Hepatocyte (in vitro differentiated cells): ENCODE data around the gene CDR2L. TPM values are rescaled to one million over a fixed set of nuclear protein-coding genes. Genes with fewer than 3 reads are reported as not detected.

Source experiments
- DNase-seq: peaks from one replicate; pipeline ENCODE4 v3.0.0-alpha.2; 2016; ENCODE audit warnings: low spot score
- H2AFZ ChIP-seq: fragments of 200-600 bp; sonication (generic); 2 replicates; pipeline ENCODE4 v1.6.0; 2016; ENCODE audit warnings: antibody characterized with exemption, mild to moderate bottlenecking
- H3K27ac ChIP-seq: fragments of 200-600 bp; sonication (generic); 2 replicates; pipeline ENCODE4 v1.5.1; 2016; ENCODE audit warnings: mild to moderate bottlenecking
- H3K27me3 ChIP-seq: fragments of 200-600 bp; sonication (generic); 2 replicates; pipeline ENCODE4 v1.6.1; 2016
- H3K36me3 ChIP-seq: fragments of 200-600 bp; sonication (generic); replicated peaks from 2 replicates; pipeline ENCODE4 v1.5.1; 2016; ENCODE audit warnings: low read depth; ENCODE audit not compliant: insufficient read depth
- H3K4me1 ChIP-seq: fragments of 200-600 bp; sonication (generic); 2 replicates; pipeline ENCODE4 v1.5.1; 2016; ENCODE audit warnings: mild to moderate bottlenecking, moderate library complexity; ENCODE audit not compliant: insufficient read depth
- H3K4me2 ChIP-seq: fragments of 200-600 bp; sonication (generic); 2 replicates; pipeline ENCODE4 v1.6.0; 2016
- H3K4me3 ChIP-seq: fragments of 200-600 bp; sonication (generic); 2 replicates; pipeline ENCODE4 v1.5.1; 2016; ENCODE audit warnings: mild to moderate bottlenecking
- H3K79me2 ChIP-seq: fragments of 200-600 bp; sonication (generic); 2 replicates; pipeline ENCODE4 v1.6.0; 2017; ENCODE audit warnings: mild to moderate bottlenecking
- H3K9me2 ChIP-seq: fragments of 200-600 bp; sonication (generic); replicated peaks from 2 replicates; pipeline ENCODE4 v1.6.0; 2017; ENCODE audit warnings: mild to moderate bottlenecking; ENCODE audit not compliant: insufficient read depth
- H3K9me3 ChIP-seq: fragments of 200-600 bp; sonication (generic); 2 replicates; pipeline ENCODE4 v1.5.1; 2016; ENCODE audit warnings: low read depth, mild to moderate bottlenecking
- H4K20me1 ChIP-seq: fragments of 200-600 bp; sonication (generic); 2 replicates; pipeline ENCODE4 v1.6.0; 2016; ENCODE audit warnings: mild to moderate bottlenecking; ENCODE audit not compliant: insufficient read depth, poor library complexity, severe bottlenecking
- EZH2 ChIP-seq: fragments of 200-600 bp; sonication (generic); IDR thresholded peaks from 2 replicates; pipeline ENCODE4 v1.6.1; 2016; ENCODE audit warnings: antibody characterized with exemption, mild to moderate bottlenecking, borderline replicate concordance
- EZH2phosphoT487 ChIP-seq: fragments of 200-600 bp; sonication (generic); IDR thresholded peaks from one replicate; pipeline ENCODE4 v1.6.1; 2018; ENCODE audit warnings: antibody characterized with exemption, mild to moderate bottlenecking, low read depth, moderate library complexity; ENCODE audit not compliant: unreplicated experiment, severe bottlenecking
- WGBS: methylation state at CpG from one replicate; pipeline ENCODE4 v1.1.6; 2016; ENCODE audit warnings: low lambda C conversion rate; ENCODE audit errors: missing lambda C conversion rate; 5-methylcytosine and 5-hydroxymethylcytosine counted together
- polyA plus RNA-seq: library from polyadenylated mRNA; unstranded; fragments of >200 nt; fragmentation: Nextera tagmentation; extraction: Ambion mirVana; gene quantifications from 2 replicates; pipeline ENCODE4 v1.2.1, GENCODE V29; 2016
- total RNA-seq: library from RNA; depleted of rRNA; stranded (reverse); fragments of >200 nt; gene quantifications from 2 replicates; pipeline ENCODE4 v1.2.3, GENCODE V29; 2014
- TF ChIP-seq, protein P1 (sequence below): fragments of 200-600 bp; sonication (generic); IDR thresholded peaks from 2 replicates; pipeline ENCODE4 v1.5.1; 2016; ENCODE audit warnings: antibody characterized with exemption, mild to moderate bottlenecking; ENCODE audit not compliant: poor library complexity

CDR2L gene
- total and polyA plus RNA-seq, 2 experiments from 2014 or later = 16.4 to 17.0 TPM

DNA sequence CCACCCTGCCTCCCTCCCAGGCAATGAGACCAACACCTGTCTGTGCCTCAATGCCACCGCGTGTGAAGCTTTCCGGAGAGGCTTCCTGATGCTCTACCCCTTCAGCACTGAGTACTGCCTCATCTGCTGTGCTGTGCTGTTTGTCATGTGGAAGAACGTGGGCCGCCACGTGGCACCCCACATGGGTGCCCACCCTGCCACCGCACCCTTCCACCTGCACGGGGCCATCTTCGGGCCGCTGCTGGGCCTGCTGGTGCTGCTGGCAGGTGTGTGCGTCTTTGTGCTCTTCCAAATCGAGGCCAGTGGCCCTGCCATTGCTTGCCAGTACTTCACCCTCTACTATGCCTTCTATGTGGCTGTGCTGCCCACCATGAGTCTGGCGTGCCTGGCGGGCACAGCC lies 40.8 kb upstream of the CDR2L start:
- Histone ChIP-seq H4K20me1 (no peaks in the 10 kb centered on the region), H3K4me2 (no peak overlapping the region), H3K79me2 (no peaks in the 10 kb centered on the region), H3K9me2 (no peaks in the 10 kb centered on the region), H3K27ac (no peak overlapping the region), H3K36me3 (no peaks in the 10 kb centered on the region), H3K4me1 (peaks cover 4% of the 10 kb centered on the region), H2AFZ (no peak overlapping the region), H3K9me3 (no peaks in the 10 kb centered on the region), H3K27me3 (no peaks in the 10 kb centered on the region), H3K4me3 (no peak overlapping the region)
- TF ChIP-seq EZH2phosphoT487 = no peak
- no peak for TF ChIP-seq EZH2
- TF ChIP-seq, protein P1, sequence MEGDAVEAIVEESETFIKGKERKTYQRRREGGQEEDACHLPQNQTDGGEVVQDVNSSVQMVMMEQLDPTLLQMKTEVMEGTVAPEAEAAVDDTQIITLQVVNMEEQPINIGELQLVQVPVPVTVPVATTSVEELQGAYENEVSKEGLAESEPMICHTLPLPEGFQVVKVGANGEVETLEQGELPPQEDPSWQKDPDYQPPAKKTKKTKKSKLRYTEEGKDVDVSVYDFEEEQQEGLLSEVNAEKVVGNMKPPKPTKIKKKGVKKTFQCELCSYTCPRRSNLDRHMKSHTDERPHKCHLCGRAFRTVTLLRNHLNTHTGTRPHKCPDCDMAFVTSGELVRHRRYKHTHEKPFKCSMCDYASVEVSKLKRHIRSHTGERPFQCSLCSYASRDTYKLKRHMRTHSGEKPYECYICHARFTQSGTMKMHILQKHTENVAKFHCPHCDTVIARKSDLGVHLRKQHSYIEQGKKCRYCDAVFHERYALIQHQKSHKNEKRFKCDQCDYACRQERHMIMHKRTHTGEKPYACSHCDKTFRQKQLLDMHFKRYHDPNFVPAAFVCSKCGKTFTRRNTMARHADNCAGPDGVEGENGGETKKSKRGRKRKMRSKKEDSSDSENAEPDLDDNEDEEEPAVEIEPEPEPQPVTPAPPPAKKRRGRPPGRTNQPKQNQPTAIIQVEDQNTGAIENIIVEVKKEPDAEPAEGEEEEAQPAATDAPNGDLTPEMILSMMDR = no peak
- 89% methylated on average over 14 of the region's 14 CpGs for WGBS
- no peak for DNase-seq

DNA sequence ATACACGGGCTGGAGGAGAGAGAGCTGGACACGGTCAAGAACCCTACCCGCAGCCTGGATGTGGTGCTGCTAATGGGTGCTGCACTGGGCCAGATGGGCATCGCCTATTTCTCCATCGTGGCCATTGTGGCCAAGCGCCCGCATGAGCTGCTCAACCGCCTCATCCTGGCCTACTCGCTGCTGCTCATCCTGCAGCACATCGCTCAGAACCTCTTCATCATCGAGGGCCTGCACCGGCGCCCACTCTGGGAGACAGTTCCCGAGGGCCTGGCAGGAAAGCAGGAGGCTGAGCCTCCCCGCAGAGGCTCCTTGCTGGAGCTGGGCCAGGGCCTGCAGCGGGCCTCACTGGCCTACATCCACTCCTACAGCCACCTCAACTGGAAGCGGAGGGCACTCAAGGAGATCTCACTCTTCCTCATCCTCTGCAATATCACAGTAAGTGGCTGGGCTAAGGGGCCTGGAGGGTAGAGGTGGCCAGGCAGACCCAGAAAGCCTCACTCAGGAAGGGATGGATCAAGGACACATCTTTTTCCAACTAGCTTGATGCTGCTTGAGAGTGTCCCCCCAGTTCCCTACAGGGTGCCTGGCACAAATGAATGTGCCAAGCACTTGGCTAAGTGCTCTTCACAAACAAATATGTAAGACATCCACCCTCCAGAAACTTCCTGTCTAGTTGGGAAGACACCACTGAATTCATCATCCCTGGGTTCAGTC lies 40.2 kb upstream of the CDR2L start:
- no peak overlapping the region for H3K4me3 ChIP-seq
- H2AFZ ChIP-seq = no peak overlapping the region
- H3K9me3 ChIP-seq = no peaks in the 10 kb centered on the region
- H4K20me1 ChIP-seq = no peaks in the 10 kb centered on the region
- TF ChIP-seq, protein P1 = no peak
- TF ChIP-seq EZH2phosphoT487 (no peak), EZH2 (no peak)
- 96% methylated on average over 17 of the region's 17 CpGs for WGBS
- no peaks in the 10 kb centered on the region for H3K9me2 ChIP-seq
- no peak overlapping the region for H3K27ac ChIP-seq
- DNase-seq = no peak
- no peak overlapping the region for H3K4me2 ChIP-seq
- H3K27me3 ChIP-seq = no peaks in the 10 kb centered on the region
- H3K36me3 ChIP-seq = no peaks in the 10 kb centered on the region
- H3K4me1 ChIP-seq = peaks cover 4% of the 10 kb centered on the region
- H3K79me2 ChIP-seq = no peaks in the 10 kb centered on the region

DNA sequence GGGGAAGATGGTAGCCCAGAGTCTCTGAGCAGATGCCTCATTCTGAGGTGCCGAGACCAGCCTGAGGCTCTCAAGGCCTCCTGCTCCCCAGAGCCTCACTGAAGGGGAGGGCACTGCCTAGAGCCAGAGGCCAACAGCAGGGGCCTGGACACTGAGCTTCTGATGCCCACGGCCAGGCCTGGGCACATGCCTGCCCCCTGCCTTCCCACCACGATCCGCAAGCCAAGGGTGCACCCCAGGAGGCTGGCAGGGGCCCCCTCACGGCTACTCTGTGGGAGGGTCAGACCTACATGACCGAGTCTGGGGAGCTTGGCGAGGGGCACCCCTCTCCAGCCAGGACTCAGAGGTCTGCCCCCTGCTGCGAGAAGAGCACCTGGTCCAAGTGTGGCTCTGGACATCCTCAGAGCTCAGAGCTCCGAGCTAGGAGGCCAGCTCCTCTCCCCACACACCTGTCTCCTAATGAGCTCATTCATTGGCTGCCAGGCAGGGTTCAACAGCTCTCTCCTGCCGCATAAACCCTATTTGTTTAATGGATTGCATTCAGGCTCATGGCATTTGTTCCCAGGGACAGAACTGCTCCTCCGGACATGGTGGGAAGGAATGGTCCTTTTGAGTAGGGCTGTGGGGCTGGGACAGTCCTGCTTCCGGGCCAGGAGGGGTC lies 37.8 kb upstream of the CDR2L start:
- no peaks in the 10 kb centered on the region for H3K79me2 ChIP-seq
- no peak for DNase-seq
- H3K27me3 ChIP-seq = no peaks in the 10 kb centered on the region
- peaks cover 11% of the 10 kb centered on the region for H3K4me1 ChIP-seq
- H3K27ac ChIP-seq = no peak overlapping the region
- no peaks in the 10 kb centered on the region for H3K9me2 ChIP-seq
- no peak overlapping the region for H3K4me3 ChIP-seq
- TF ChIP-seq EZH2 (no peak), EZH2phosphoT487 (no peak)
- TF ChIP-seq, protein P1 = no peak
- H3K9me3 ChIP-seq = no peaks in the 10 kb centered on the region
- no peak overlapping the region for H2AFZ ChIP-seq
- no peak overlapping the region for H3K4me2 ChIP-seq
- H4K20me1 ChIP-seq = no peaks in the 10 kb centered on the region
- 67% methylated on average over 12 of the region's 12 CpGs for WGBS
- H3K36me3 ChIP-seq = no peaks in the 10 kb centered on the region
